VCaP (cell line): Measurements from ENCODE around the gene DUSP16.
A peak's percentile ranks its signal among the peaks of the same experiment; 100 is the strongest.

ENCODE experiments used
- H3K27ac ChIP-seq: fragments of 450-650 bp; 2 replicates; pipeline ENCODE4 v1.5.1; 2017
- CTCF ChIP-seq: fragments of 450-650 bp; conservative IDR thresholded peaks from 2 replicates; pipeline ENCODE4 v1.5.1; 2017; ENCODE audit warnings: mild to moderate bottlenecking, moderate library complexity

The DUSP16 gene

GRCh38 chr12:12482959-12483358 lies 79.7 kb downstream of the DUSP16 start:
- no peak for TF ChIP-seq CTCF
- H3K27ac ChIP-seq: no peak overlapping the region

GRCh38 chr12:12482150-12482761 lies 80.4 kb downstream of the DUSP16 start:
- H3K27ac ChIP-seq: peak overlapping the region; percentile 37

DNA sequence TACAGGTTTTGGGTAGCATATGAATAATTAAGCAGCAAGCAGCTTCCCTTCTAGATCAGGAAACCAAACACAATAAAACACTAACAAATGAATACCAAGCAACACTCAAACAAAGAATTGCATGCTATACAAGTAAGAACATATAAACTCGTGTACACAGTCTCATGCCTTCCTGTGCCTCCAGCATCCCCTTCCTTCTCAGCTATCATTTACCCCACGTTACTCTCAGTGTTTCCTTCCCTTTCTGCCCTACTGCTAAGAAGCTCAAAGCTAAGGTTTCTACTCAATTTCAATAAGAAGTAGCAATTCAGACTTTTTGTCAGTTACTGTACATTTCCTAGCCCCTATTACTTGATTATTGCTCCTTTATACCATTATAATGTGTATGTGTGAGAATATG lies 81.0 kb downstream of the DUSP16 start:
- TF ChIP-seq CTCF: no peak
- peak overlapping the region; percentile 37 for H3K27ac ChIP-seq

More at GRCh38 chr12:12482150-12482761, 80.4 kb downstream of the DUSP16 start:
- TF ChIP-seq CTCF: no peak

- TF ChIP-seq CTCF: no peak
- H3K27ac ChIP-seq: no peak overlapping the region
Measured at GRCh38 chr12:12480074-12480473, 82.6 kb downstream of the DUSP16 start.

DNA sequence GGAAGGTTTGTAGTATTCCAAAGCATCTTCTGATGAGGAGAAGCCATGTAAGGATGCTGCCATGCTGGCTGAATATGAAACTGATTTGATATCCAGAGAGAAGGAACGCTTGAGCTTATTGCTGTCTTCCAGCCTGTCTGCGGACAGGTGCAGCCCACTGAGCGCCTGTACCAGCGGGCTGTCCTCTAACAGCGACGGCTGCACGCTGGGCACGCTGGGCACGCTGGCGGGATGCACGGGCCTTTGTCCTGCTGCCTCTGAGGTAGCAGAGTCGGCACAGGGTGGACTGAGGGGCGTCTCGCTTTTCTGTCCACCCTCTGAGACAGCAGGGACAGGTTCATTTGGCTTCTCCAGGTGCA lies 85.2 kb downstream of the DUSP16 start:
- no peak overlapping the region for H3K27ac ChIP-seq
- no peak for TF ChIP-seq CTCF

GRCh38 chr12:12476857-12477531 lies 85.7 kb downstream of the DUSP16 start:
- H3K27ac ChIP-seq: no peak overlapping the region
- no peak for TF ChIP-seq CTCF

DNA sequence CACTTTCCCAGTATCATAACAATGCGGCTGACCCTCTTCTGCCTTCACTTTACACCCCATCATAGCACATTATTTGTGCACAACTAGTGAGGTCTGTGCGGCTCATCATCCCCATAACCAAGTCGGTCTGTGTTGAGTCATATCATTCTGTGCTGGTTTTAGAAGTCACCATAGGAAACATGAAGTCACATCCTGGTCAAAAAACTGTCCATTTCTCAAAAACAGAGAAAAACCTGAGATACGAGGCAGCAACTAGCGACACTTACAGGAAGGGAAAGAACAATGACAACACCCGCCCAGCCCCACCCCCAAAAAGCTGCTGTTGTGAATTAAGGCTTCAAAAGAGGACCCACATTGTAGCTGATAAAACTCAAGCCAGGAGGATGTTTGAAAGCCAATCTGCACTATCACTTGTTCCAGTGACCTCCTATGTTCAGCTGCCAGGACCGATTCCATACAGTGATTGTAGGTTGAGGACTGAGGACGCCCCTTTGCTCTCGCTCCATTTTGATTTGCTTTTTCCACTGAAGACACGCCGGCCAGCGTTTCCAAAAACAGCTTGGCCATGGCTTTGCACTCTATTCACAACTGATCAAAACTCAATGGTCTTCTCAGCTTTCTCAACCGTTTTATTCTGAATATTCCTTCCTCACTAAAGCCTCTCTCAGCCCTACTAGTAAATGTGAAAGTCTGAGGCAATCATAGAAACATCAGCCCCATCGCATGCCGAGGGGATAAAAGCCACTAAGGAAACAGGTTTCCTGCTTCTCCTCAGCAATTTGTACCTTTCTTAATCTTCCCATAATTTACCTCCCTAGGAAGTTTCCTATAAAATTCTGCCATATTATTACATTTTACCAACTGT lies 87.5 kb downstream of the DUSP16 start:
- no peak overlapping the region for H3K27ac ChIP-seq
- no peak for TF ChIP-seq CTCF
